GM12875 (cell line): ENCODE data around the gene DHRS3.

Experiments
- H3K4me3 ChIP-seq: one replicate; pipeline ENCODE4 v1.5.1; 2011; ENCODE audit warnings: low read depth, low read length, control low read depth
- TF ChIP-seq, protein P1 (sequence below): IDR thresholded peaks from 2 replicates; pipeline ENCODE4 v1.5.1; 2011; ENCODE audit warnings: low read depth, mild to moderate bottlenecking, control low read depth, inconsistent platforms, low read length, moderate library complexity, borderline replicate concordance; ENCODE audit not compliant: insufficient read depth

Gene DHRS3

DNA sequence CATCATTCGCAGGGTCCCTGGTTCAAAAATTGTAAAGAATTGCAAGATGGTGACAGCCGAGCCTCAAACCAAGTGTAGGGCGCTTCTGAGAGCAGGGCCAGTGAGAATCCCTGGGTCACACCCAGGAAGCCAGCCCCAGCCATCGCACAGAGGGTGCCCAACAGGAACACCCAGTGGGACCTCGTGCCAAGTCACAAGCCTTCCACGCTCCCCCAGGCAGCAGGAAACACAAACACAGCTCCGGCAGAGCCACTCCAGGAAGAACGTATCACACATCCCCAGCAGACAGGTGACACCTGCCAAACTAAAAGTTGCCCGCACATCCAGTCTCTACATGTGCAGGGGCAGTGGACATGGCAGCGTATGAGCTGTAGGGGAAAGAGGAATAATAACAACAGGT, 20.2 kb downstream of the DHRS3 start:
- TF ChIP-seq, protein P1, sequence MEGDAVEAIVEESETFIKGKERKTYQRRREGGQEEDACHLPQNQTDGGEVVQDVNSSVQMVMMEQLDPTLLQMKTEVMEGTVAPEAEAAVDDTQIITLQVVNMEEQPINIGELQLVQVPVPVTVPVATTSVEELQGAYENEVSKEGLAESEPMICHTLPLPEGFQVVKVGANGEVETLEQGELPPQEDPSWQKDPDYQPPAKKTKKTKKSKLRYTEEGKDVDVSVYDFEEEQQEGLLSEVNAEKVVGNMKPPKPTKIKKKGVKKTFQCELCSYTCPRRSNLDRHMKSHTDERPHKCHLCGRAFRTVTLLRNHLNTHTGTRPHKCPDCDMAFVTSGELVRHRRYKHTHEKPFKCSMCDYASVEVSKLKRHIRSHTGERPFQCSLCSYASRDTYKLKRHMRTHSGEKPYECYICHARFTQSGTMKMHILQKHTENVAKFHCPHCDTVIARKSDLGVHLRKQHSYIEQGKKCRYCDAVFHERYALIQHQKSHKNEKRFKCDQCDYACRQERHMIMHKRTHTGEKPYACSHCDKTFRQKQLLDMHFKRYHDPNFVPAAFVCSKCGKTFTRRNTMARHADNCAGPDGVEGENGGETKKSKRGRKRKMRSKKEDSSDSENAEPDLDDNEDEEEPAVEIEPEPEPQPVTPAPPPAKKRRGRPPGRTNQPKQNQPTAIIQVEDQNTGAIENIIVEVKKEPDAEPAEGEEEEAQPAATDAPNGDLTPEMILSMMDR = no peak
- H3K4me3 ChIP-seq = no peak overlapping the region

DNA sequence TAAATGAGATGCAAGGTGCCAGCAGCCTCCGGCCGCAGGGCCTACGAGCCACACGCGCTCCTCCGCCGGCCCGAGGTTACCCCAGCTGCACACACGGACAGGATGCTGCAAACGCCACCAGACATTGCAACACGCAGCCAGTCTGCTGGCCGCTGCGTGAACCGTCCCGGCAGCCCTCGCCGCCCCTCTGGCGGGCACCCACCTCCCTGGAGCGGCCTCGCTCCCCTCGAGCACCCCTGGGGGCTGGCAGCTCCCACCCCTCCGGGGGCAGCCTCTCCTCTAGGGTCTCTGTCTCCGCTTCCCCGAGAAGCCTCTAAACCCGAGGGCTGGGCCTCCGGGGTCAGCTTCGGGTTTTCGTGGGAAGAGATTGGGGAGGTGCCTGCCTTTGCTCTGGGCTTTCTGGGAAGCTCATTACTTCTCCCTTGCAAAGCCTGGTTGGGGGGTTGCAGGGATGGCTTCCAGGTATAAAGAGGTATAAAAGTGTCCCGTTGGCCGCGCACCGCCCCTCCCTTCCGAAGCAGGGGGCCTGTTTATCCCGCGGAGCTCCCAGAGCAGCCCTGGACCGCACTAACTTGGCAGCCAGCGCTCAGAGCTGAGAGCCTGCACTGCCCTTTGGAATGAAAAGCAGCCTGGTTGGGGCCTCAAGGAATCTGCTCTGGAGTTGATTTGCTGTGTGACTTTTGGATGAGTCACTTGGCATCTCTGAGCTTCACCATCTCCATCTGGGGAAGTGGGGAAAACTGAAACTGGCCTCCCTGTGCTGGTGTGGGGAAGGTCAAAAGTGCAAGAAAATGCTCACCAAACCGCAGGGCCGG, 21.8 kb downstream of the DHRS3 start:
- TF ChIP-seq, protein P1 = no peak

DNA sequence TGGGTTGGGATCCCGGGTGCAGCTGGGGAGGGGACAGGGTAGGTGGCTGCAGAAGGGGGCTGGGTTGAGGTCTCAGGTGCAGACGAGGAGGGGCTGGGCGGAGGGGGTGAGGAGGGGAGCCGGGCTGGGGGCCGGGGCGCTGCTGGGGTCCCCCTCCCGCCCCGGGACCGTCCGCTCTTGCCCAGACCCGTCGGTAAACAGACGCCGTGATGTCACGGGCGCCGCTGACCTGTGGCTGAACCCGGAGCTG, 22.3 kb downstream of the DHRS3 start:
- TF ChIP-seq, protein P1 = no peak
- no peak overlapping the region for H3K4me3 ChIP-seq

More for the DNA sequence above, 21.8 kb downstream of the DHRS3 start:
- no peak overlapping the region for H3K4me3 ChIP-seq

GRCh38 chr1:12594966-12595756, 22.8 kb downstream of the DHRS3 start:
- TF ChIP-seq, protein P1 = no peak

DNA sequence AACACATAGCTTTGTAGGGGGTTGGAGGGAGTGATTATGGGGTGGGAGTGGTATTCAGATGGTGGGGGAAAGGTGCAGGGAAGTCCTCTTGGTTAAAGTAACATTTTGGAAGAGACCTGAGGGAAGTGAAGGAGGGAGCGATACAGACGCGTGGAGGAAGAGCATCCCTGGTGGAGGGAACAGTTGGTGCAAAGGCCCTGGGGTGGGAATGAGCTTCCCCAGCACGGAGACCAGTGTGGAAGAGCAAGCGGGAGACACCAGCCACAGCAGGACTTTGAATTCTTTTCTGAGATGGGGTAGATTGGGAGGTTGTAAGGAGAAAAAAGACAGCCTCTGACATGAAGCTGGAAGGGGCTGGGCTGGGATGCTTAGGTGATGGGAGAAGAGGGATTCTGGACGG, 23.5 kb downstream of the DHRS3 start:
- TF ChIP-seq, protein P1 = no peak
- no peak overlapping the region for H3K4me3 ChIP-seq

More at GRCh38 chr1:12594966-12595756, 22.8 kb downstream of the DHRS3 start:
- H3K4me3 ChIP-seq = no peak overlapping the region

- TF ChIP-seq, protein P1 = no peak
- no peak overlapping the region for H3K4me3 ChIP-seq
Observed at GRCh38 chr1:12593621-12594066, 24.4 kb downstream of the DHRS3 start.
